ENCODE data around the gene CYP27C1.
"Not testable (repeated sequence)": the region's sequence is repeated elsewhere in the genome, so short reads cannot be mapped to it uniquely, and the experiment has no call there.

Gene CYP27C1

GRCh38 chr2:127256381-127256780, 36.3 kb upstream of the CYP27C1 start:
- peaks cover 35% of the 10 kb centered on the region for H3K36me3 ChIP-seq (ENCODE audit: low read depth)
- no peak for ATAC-seq (ENCODE audit: low read depth)

GRCh38 chr2:127255721-127256120, 35.6 kb upstream of the CYP27C1 start:
- H3K36me3 ChIP-seq (ENCODE audit: low read depth), result peaks cover 29% of the 10 kb centered on the region
- H3K4me3 ChIP-seq (ENCODE audit: severe bottlenecking), result no peak overlapping the region
- DNase-seq (ENCODE audit: low spot score), result no peak
- no peak for ATAC-seq (ENCODE audit: low read depth)
- no peaks in the 10 kb centered on the region for H3K9me3 ChIP-seq (ENCODE audit: severe bottlenecking)
- H3K27me3 ChIP-seq (ENCODE audit: insufficient read depth, poor library complexity, severe bottlenecking), result no peaks in the 10 kb centered on the region
- TF ChIP-seq CTCF (IDR thresholded peaks at IDR 0.05; ENCODE audit: poor library complexity, severe bottlenecking), result no peak
- H3K4me1 ChIP-seq (ENCODE audit: insufficient read depth, poor library complexity, severe bottlenecking), result peaks cover 8% of the 10 kb centered on the region
- H3K27ac ChIP-seq (ENCODE audit: poor library complexity, severe bottlenecking), result no peak overlapping the region

More at GRCh38 chr2:127256381-127256780, 36.3 kb upstream of the CYP27C1 start:
- Histone ChIP-seq H3K4me3 (ENCODE audit: severe bottlenecking) (no peak overlapping the region), H3K9me3 (ENCODE audit: severe bottlenecking) (no peaks in the 10 kb centered on the region), H3K4me1 (ENCODE audit: insufficient read depth, poor library complexity, severe bottlenecking) (peaks cover 8% of the 10 kb centered on the region), H3K27me3 (ENCODE audit: insufficient read depth, poor library complexity, severe bottlenecking) (no peaks in the 10 kb centered on the region), H3K27ac (ENCODE audit: poor library complexity, severe bottlenecking) (no peak overlapping the region)
- DNase-seq (ENCODE audit: low spot score), result no peak
- TF ChIP-seq CTCF (IDR thresholded peaks at IDR 0.05; ENCODE audit: poor library complexity, severe bottlenecking), result no peak

- H3K36me3 ChIP-seq (ENCODE audit: low read depth), result peaks cover 24% of the 10 kb centered on the region
- DNase-seq (ENCODE audit: low spot score), result no peak
Measured at GRCh38 chr2:127255146-127255545, 35.0 kb upstream of the CYP27C1 start.

GRCh38 chr2:127254386-127254981, 34.4 kb upstream of the CYP27C1 start:
- no peaks in the 10 kb centered on the region for H3K9me3 ChIP-seq (ENCODE audit: severe bottlenecking)
- no peaks in the 10 kb centered on the region for H3K27me3 ChIP-seq (ENCODE audit: insufficient read depth, poor library complexity, severe bottlenecking)
- H3K27ac ChIP-seq (ENCODE audit: poor library complexity, severe bottlenecking), result no peak overlapping the region
- ATAC-seq (ENCODE audit: low read depth) (no peak; the same call in 2 of the 3 replicates), DNase-seq (ENCODE audit: low spot score) (no peak)
- H3K36me3 ChIP-seq (ENCODE audit: low read depth), result peaks cover 21% of the 10 kb centered on the region
- H3K4me3 ChIP-seq (ENCODE audit: severe bottlenecking), result no peak overlapping the region
- TF ChIP-seq CTCF (IDR thresholded peaks at IDR 0.05; ENCODE audit: poor library complexity, severe bottlenecking), result no peak
- H3K4me1 ChIP-seq (ENCODE audit: insufficient read depth, poor library complexity, severe bottlenecking), result peaks cover 8% of the 10 kb centered on the region

More at GRCh38 chr2:127255146-127255545, 35.0 kb upstream of the CYP27C1 start:
- no peak for ATAC-seq (ENCODE audit: low read depth)
- Histone ChIP-seq H3K4me3 (ENCODE audit: severe bottlenecking) (no peak overlapping the region), H3K27me3 (ENCODE audit: insufficient read depth, poor library complexity, severe bottlenecking) (no peaks in the 10 kb centered on the region), H3K27ac (ENCODE audit: poor library complexity, severe bottlenecking) (no peak overlapping the region), H3K4me1 (ENCODE audit: insufficient read depth, poor library complexity, severe bottlenecking) (peaks cover 8% of the 10 kb centered on the region), H3K9me3 (ENCODE audit: severe bottlenecking) (no peaks in the 10 kb centered on the region)
- TF ChIP-seq CTCF (IDR thresholded peaks at IDR 0.05; ENCODE audit: poor library complexity, severe bottlenecking), result no peak

- H3K27ac ChIP-seq (ENCODE audit: poor library complexity, severe bottlenecking); H3K4me3 ChIP-seq (ENCODE audit: severe bottlenecking); DNase-seq (ENCODE audit: low spot score); H3K4me1 ChIP-seq (ENCODE audit: insufficient read depth, poor library complexity, severe bottlenecking); H3K27me3 ChIP-seq (ENCODE audit: insufficient read depth, poor library complexity, severe bottlenecking); ATAC-seq (ENCODE audit: low read depth); H3K9me3 ChIP-seq (ENCODE audit: severe bottlenecking); H3K36me3 ChIP-seq (ENCODE audit: low read depth): not testable (repeated sequence)
Measured at GRCh38 chr2:127241184-127241583, 21.1 kb upstream of the CYP27C1 start.

Data from RWPE2 (cell line).